D721Med (cell line): Measurements from ENCODE around the gene CYP11A1.

ENCODE experiments used
- DNase-seq: peaks from one replicate; pipeline ENCODE4 v3.0.0; 2011; ENCODE audit warnings: low spot score; ENCODE audit not compliant: insufficient read length
- FAIRE-seq: peaks from 2 replicates; lab custom pipeline; 2011; peaks lifted over from hg19 to GRCh38; lab: Jason Lieb, UNC
- CTCF ChIP-seq: IDR thresholded peaks from 2 replicates; pipeline ENCODE4 v1.5.1; 2012; ENCODE audit warnings: mild to moderate bottlenecking, control low read depth; ENCODE audit not compliant: insufficient read depth; ENCODE audit errors: missing control alignments

CYP11A1 gene

GRCh38 chr15:74335396-74335795 lies 32.0 kb downstream of the CYP11A1 start:
- no peak for DNase-seq
- no peak for FAIRE-seq
- no peak for TF ChIP-seq CTCF

GRCh38 chr15:74334127-74334526 lies 33.3 kb downstream of the CYP11A1 start:
- no peak for TF ChIP-seq CTCF
- no peak for DNase-seq
- FAIRE-seq: no peak

- no peak for DNase-seq
- no peak for FAIRE-seq
- no peak for TF ChIP-seq CTCF
These were observed 33.8 kb downstream of the CYP11A1 start for GRCh38 chr15:74333662-74334061.

- TF ChIP-seq CTCF: no peak
- DNase-seq (no peak), FAIRE-seq (no peak)
These were observed 34.4 kb downstream of the CYP11A1 start for GRCh38 chr15:74333093-74333492.

GRCh38 chr15:74332611-74333010 lies 34.8 kb downstream of the CYP11A1 start:
- DNase-seq (no peak), FAIRE-seq (no peak)
- TF ChIP-seq CTCF: no peak

GRCh38 chr15:74332011-74332410 lies 35.4 kb downstream of the CYP11A1 start:
- DNase-seq (no peak), FAIRE-seq (no peak)
- no peak for TF ChIP-seq CTCF

GRCh38 chr15:74330861-74331408 lies 36.5 kb downstream of the CYP11A1 start:
- DNase-seq (no peak), FAIRE-seq (no peak)
- no peak for TF ChIP-seq CTCF
